IPS-18c (cell line): ENCODE measurements around the gene CES3.

Experiments used
- H3K4me3 ChIP-seq: 2 replicates; pipeline ENCODE4 v1.7.0; 2013; ENCODE audit warnings: low read depth, mild to moderate bottlenecking, low read length, moderate library complexity; ENCODE audit not compliant: insufficient read depth
- H3K9me3 ChIP-seq: one replicate; pipeline ENCODE4 v1.6.1; 2013; ENCODE audit warnings: mild to moderate bottlenecking, low read length, moderate library complexity; ENCODE audit not compliant: control insufficient read depth, insufficient read depth

CES3 gene, protein sequence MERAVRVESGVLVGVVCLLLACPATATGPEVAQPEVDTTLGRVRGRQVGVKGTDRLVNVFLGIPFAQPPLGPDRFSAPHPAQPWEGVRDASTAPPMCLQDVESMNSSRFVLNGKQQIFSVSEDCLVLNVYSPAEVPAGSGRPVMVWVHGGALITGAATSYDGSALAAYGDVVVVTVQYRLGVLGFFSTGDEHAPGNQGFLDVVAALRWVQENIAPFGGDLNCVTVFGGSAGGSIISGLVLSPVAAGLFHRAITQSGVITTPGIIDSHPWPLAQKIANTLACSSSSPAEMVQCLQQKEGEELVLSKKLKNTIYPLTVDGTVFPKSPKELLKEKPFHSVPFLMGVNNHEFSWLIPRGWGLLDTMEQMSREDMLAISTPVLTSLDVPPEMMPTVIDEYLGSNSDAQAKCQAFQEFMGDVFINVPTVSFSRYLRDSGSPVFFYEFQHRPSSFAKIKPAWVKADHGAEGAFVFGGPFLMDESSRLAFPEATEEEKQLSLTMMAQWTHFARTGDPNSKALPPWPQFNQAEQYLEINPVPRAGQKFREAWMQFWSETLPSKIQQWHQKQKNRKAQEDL

GRCh38 chr16:66961065-66961744 lies at the start of gene CES3:
CES3 (plus strand) TSS chr16:66961266; CDS start chr16:66961308, 42 bp downstream.
- Histone ChIP-seq H3K4me3 (peak within 1 kb of the TSS; percentile 51), H3K9me3 (no peaks in the 10 kb centered on the region)

DNA sequence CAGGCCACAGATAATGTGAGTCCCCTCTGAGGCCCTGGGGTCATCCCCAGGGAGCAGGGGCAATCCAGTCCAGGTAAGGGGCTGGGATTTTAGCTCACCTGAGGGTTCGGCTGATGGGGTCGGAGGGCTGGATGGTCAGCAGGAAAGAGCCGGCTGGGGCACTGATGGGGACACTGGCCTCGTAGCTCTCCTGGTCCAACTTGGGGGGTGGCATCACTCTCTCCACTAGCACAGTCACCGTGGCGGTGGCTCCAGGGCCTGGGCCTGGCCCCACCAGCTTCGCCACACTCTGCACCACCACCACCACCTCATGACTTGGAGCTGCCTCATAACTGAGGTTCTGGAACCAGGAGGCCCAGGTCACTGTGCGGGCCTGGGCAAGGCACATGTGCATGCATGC lies 49.3 kb upstream of the CES3 start:
- Histone ChIP-seq H3K4me3 (no peak overlapping the region), H3K9me3 (peaks cover 2% of the 10 kb centered on the region)

- peaks cover 2% of the 10 kb centered on the region for H3K9me3 ChIP-seq
- no peak overlapping the region for H3K4me3 ChIP-seq
These were observed 48.0 kb upstream of the CES3 start for GRCh38 chr16:66913081-66913480.

DNA sequence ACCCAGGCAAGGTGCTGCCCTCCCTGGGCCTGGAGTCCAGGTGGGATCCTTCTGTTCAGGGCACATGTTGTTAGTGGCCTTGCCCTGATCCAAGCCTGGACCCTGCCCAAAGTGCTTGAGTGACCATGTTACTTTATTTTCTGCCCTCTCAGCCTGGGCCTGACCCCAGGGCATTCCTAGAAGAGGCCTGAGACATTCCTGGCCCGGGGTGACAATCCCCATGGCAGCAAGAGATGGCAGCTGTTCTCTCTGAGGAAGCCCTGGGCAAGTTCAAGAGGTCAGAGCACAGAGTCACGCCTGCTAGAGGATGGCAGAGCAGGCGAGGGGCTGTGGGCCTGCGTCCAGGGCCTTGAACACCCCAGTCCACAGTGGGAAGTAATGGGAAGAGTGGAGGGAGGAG lies 47.4 kb upstream of the CES3 start:
- Histone ChIP-seq H3K4me3 (no peak overlapping the region), H3K9me3 (peaks cover 2% of the 10 kb centered on the region)

GRCh38 chr16:66914541-66914940 lies 46.5 kb upstream of the CES3 start:
- peaks cover 2% of the 10 kb centered on the region for H3K9me3 ChIP-seq
- no peak overlapping the region for H3K4me3 ChIP-seq

- H3K4me3 ChIP-seq: no peak overlapping the region
- H3K9me3 ChIP-seq: peaks cover 2% of the 10 kb centered on the region
These were observed 46.0 kb upstream of the CES3 start for GRCh38 chr16:66915041-66915440.

DNA sequence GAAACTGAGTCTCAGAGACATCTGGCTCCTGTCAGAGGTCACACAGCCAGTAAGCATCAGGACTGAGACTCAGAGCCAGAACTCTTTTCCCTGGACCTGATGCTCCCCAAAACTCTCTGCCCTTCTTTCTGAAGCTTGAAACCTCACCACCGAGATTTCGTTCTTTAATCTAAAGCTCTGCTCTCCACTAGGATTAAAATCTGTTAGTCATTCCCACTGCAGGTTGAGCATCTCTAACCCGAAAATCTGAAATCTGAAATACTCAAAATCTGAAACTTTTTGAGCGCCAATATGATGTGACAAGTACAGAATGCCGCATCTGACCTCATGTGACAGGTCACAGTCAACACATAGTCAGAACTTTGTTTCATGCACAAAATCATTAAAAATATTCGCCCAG lies 44.5 kb upstream of the CES3 start:
- Histone ChIP-seq H3K9me3 (peaks cover 2% of the 10 kb centered on the region), H3K4me3 (no peak overlapping the region)

DNA sequence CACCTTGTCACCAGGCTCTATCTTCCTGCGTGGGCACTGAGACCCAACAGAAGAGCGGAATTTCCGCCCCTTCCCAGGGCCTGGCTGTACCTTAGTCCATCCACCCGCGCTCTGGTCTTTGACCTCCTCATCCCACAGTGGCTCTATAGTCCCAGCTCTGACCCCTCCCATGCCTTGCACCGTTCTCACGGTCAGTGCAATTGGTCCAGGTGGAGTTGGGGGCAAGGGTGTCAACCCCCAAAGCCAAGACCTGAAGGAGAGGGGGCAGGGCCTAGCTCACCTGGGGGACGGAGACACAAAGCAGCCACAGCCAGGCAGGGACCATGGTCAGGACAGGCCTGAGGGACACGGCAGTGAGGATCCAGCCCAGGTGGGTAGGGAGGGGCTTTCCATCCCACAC lies 43.3 kb upstream of the CES3 start:
- H3K4me3 ChIP-seq: no peak overlapping the region

GRCh38 chr16:66918355-66918754 lies 42.7 kb upstream of the CES3 start:
- Histone ChIP-seq H3K9me3 (peaks cover 2% of the 10 kb centered on the region), H3K4me3 (no peak overlapping the region)

More for the DNA sequence above, 43.3 kb upstream of the CES3 start:
- H3K9me3 ChIP-seq: peaks cover 2% of the 10 kb centered on the region

DNA sequence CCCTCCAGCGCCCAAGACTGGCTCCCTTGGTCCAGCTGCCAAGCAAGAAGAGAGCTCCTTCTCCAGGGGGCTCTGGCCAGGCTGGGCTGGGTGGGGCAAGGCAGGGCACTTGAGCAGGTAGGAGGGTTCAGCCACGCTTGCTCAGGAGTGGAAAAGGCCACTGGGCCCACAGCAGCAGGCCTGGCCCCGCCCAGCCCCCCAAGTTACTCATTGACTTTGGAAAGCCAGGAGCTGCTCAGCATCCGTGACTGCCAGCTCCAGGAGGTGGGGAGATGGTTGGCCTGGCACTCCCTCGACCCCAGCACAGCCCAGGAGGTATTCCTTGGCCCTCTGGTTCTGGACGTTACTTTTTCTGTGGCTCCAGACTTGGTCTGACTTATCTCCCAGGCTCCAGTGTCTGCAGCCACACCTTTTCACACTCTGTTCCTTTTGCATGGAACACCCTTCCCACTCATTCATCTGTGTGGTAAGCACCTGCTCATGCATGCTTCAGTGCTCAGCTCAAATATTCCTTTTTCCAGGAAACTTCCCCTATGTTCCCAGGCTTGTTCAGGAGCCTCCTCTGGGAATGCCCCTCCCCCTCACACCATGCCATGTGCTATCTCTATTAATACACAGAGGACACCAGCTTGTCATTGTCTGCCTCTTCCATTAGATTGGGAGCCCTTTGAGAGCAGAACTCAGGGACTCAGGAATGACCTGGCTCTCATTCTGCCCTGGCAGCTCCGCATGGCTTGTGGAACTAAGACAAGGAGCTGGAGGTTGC lies 42.1 kb upstream of the CES3 start, which contains the start of gene CDH16:
Gene CDH16, minus strand, starts transcription at position 83 of the 766 bp plus-strand sequence. CDS start 820 bp downstream, outside the sequence.
- H3K9me3 ChIP-seq: peaks cover 2% of the 10 kb centered on the region
- no peak within 1 kb of the TSS for H3K4me3 ChIP-seq

- Histone ChIP-seq H3K4me3 (no peak overlapping the region), H3K9me3 (no peaks in the 10 kb centered on the region)
These were observed 41.3 kb upstream of the CES3 start for GRCh38 chr16:66919569-66920298.

DNA sequence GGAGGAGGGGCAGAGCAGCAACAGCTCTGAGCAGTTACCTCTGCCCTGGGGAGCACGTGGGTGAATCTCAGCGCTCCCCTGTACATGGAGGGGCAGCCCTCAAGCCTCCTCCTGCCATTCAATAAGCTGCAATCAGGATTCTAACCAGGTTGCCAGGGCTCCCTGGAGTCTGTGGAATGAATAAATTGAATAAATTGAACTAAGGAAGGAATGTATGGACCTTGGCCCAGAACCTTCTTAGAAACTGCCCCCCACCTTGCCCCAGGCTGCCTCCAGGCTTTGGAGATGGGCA lies 40.8 kb upstream of the CES3 start:
- Histone ChIP-seq H3K9me3 (no peaks in the 10 kb centered on the region), H3K4me3 (no peak overlapping the region)

- Histone ChIP-seq H3K9me3 (no peaks in the 10 kb centered on the region), H3K4me3 (no peak overlapping the region)
These were observed 40.0 kb upstream of the CES3 start for GRCh38 chr16:66920924-66921680.

GRCh38 chr16:66921729-66922450 lies 39.2 kb upstream of the CES3 start:
- Histone ChIP-seq H3K9me3 (no peaks in the 10 kb centered on the region), H3K4me3 (no peak overlapping the region)

DNA sequence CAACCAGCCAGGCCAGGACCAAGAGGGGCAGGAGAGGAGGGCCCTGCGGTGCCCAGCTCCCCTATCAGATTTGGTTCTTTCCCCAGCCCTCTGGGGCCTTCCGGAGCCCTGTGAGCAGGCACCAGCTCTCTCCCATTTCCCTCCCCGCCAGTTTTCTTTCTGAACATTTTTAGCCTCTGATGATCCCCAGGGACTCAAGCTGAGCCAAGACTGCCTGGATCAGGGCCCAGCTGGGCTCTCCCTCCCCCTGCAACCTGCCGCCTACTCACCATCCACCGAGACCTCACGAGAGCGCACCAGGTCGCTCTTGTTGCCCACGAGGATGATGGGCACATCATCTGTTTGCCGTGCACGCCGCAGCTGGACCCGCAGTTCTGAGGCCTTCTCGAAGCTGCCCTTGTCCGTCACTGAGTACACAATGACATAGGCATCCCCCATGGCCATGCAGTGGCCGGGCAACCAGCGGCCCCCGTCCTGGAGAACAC lies 37.8 kb upstream of the CES3 start:
- Histone ChIP-seq H3K9me3 (no peaks in the 10 kb centered on the region), H3K4me3 (no peak overlapping the region)

DNA sequence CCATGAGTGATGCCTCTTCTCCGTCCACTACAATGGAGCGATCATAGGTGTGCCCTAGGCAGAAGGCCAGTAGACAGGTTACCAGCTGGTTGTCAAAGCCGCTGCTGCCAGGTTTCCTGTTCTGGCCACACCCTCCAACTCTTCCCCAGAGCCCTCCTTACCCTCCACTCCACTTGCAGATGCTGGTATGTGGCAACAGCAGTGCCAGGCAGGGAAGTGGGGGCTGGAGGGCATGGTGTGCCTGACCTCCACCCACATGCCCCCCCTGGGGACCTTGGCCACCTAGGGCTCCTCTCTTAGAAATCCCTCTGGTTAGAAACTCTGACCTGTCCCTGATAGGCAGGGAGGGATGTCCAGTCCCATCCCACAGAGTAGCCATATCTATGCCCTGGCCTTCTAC lies 37.2 kb upstream of the CES3 start:
- Histone ChIP-seq H3K9me3 (no peaks in the 10 kb centered on the region), H3K4me3 (no peak overlapping the region)
